Neuronal stem cell (in vitro differentiated cells): ENCODE data around the gene REXO5.
"Not testable (repeated sequence)": the region's sequence is repeated elsewhere in the genome, so short reads cannot be mapped to it uniquely, and the experiment has no call there.

ENCODE experiments used
- DNase-seq: peaks from one replicate; pipeline ENCODE4 v3.0.0-alpha.2; 2013; ENCODE audit warnings: low spot score
- H2AFZ ChIP-seq: one replicate; pipeline ENCODE4 v1.6.1; 2013; ENCODE audit warnings: mild to moderate bottlenecking, low read length, inconsistent platforms
- H2AK5ac ChIP-seq: 2 replicates; pipeline ENCODE4 v1.6.1; 2013; ENCODE audit warnings: low read depth, mild to moderate bottlenecking, inconsistent platforms, low read length, moderate library complexity, mixed read lengths
- H2BK120ac ChIP-seq: 2 replicates; pipeline ENCODE4 v1.6.1; 2013; ENCODE audit warnings: low read depth, mild to moderate bottlenecking, inconsistent platforms, low read length, moderate library complexity, mixed read lengths
- H2BK12ac ChIP-seq: one replicate; pipeline ENCODE4 v1.6.1; 2013; ENCODE audit warnings: low read length, inconsistent platforms
- H2BK15ac ChIP-seq: 2 replicates; pipeline ENCODE4 v1.6.1; 2013; ENCODE audit warnings: mild to moderate bottlenecking, low read length, inconsistent platforms, mixed read lengths
- H2BK5ac ChIP-seq: one replicate; pipeline ENCODE4 v1.6.1; 2013; ENCODE audit warnings: inconsistent platforms, mild to moderate bottlenecking, low read length, moderate library complexity
- H3K14ac ChIP-seq: one replicate; pipeline ENCODE4 v1.6.1; 2013; ENCODE audit warnings: low read length, inconsistent platforms
- H3K18ac ChIP-seq: 2 replicates; pipeline ENCODE4 v1.6.1; 2013; ENCODE audit warnings: low read length, inconsistent platforms
- H3K23ac ChIP-seq: 2 replicates; pipeline ENCODE4 v1.6.1; 2013; ENCODE audit warnings: low read depth, mild to moderate bottlenecking, mixed read lengths, low read length, inconsistent platforms; ENCODE audit not compliant: poor library complexity
- H3K27ac ChIP-seq: replicated peaks from 3 replicates; pipeline ENCODE4 v1.5.1; 2013; ENCODE audit warnings: low read length, inconsistent platforms
- H3K27me3 ChIP-seq, 3 experiments: 2 replicates each; pipeline ENCODE4 v1.6.1; 2013; ENCODE audit warnings: low read length in 3 of 3, mild to moderate bottlenecking in 2 of 3, inconsistent platforms in 1 of 3, low read depth in 1 of 3, mixed read lengths in 1 of 3, moderate library complexity in 1 of 3; ENCODE audit not compliant: control insufficient read depth in 3 of 3, insufficient read depth in 3 of 3
- H3K36me3 ChIP-seq, 2 donors: replicated peaks in 1 of 2; 2 replicates each; pipeline ENCODE4 v1.6.1; 2013; ENCODE audit warnings: low read length in 2 of 2; ENCODE audit not compliant: control insufficient read depth in 2 of 2, insufficient read depth in 2 of 2
- H3K4ac ChIP-seq: 2 replicates; pipeline ENCODE4 v1.6.1; 2013; ENCODE audit warnings: inconsistent platforms, mild to moderate bottlenecking, low read length, moderate library complexity
- H3K4me1 ChIP-seq, 2 donors: 1 replicate in 1 of 2; 2 replicates in 1 of 2; pipeline ENCODE4 v1.6.1; 2013; ENCODE audit warnings: low read length in 2 of 2, low read depth in 1 of 2; ENCODE audit not compliant: control insufficient read depth in 2 of 2, insufficient read depth in 1 of 2
- H3K4me2 ChIP-seq: one replicate; pipeline ENCODE4 v1.6.1; 2013; ENCODE audit warnings: mild to moderate bottlenecking, low read length, inconsistent platforms; ENCODE audit not compliant: insufficient read depth, poor library complexity, severe bottlenecking
- H3K4me3 ChIP-seq, 2 donors: 2 replicates each; pipeline ENCODE4 v1.5.1; 2013; ENCODE audit warnings: low read length in 2 of 2, mild to moderate bottlenecking in 2 of 2, inconsistent platforms in 1 of 2, moderate library complexity in 1 of 2
- H3K79me1 ChIP-seq: one replicate; pipeline ENCODE4 v1.6.1; 2013; ENCODE audit warnings: low read depth, mild to moderate bottlenecking, inconsistent platforms, low read length, moderate library complexity
- H3K9ac ChIP-seq: one replicate; pipeline ENCODE4 v1.6.1; 2013; ENCODE audit warnings: mild to moderate bottlenecking, low read depth, low read length, inconsistent platforms; ENCODE audit not compliant: poor library complexity
- H3K9me3 ChIP-seq, 2 donors: replicated peaks in 1 of 2; 2 replicates each; pipeline versions ENCODE3 to v1.6.1; 2013; ENCODE audit warnings: low read length in 2 of 2, mild to moderate bottlenecking in 2 of 2, inconsistent platforms in 1 of 2, low read depth in 1 of 2, mixed read lengths in 1 of 2, moderate library complexity in 1 of 2; ENCODE audit not compliant: control insufficient read depth in 2 of 2, insufficient read depth in 1 of 2
- H4K8ac ChIP-seq: one replicate; pipeline ENCODE4 v1.6.1; 2013; ENCODE audit warnings: low read depth, mild to moderate bottlenecking, inconsistent platforms, low read length, moderate library complexity
- H4K91ac ChIP-seq: one replicate; pipeline ENCODE4 v1.6.1; 2013; ENCODE audit warnings: low read length, low read depth, mild to moderate bottlenecking, inconsistent platforms; ENCODE audit not compliant: poor library complexity
- WGBS, 2 donors: extraction: QIAGEN DNeasy Blood & Tissue Kit; methylation state at CpG; one replicate each; pipeline ENCODE4 v1.1.7; 2013; ENCODE audit warnings: missing lambda C conversion rate in 2 of 2, mixed read lengths in 1 of 2; ENCODE audit not compliant: insufficient read length in 2 of 2, insufficient replicate concordance in 1 of 2; ENCODE audit errors: extremely low coverage in 2 of 2; 5-methylcytosine and 5-hydroxymethylcytosine counted together

REXO5 gene

GRCh38 chr16:20805684-20806167 is 601 bp upstream of the REXO5 start:
- Histone ChIP-seq H4K8ac (peak overlapping the region; percentile 52), H3K18ac (peak overlapping the region; percentile 98), H3K4me3 (peak overlapping the region; percentile 89 to 100), H3K9ac (peak overlapping the region; percentile 96), H3K4me2 (peak overlapping the region; percentile 75), H3K36me3 (peaks cover 0 to 37% of the 10 kb centered on the region in 2 donors), H2BK120ac (peak overlapping the region; percentile 44), H2AFZ (peak overlapping the region; percentile 100)
- not testable (repeated sequence) for H3K14ac ChIP-seq, H3K27me3 ChIP-seq, H3K27ac ChIP-seq, H3K4ac ChIP-seq, DNase-seq, H2BK15ac ChIP-seq, H2AK5ac ChIP-seq, H2BK12ac ChIP-seq, H2BK5ac ChIP-seq, H4K91ac ChIP-seq, H3K23ac ChIP-seq, H3K4me1 ChIP-seq, H3K79me1 ChIP-seq, H3K9me3 ChIP-seq
- no CpG with 5 or more reads among the region's 12 CpGs for WGBS, 2 donors

- no peak overlapping the region for H3K27ac ChIP-seq
- H3K4me1 ChIP-seq = peaks cover 0 to 3% of the 10 kb centered on the region in 2 donors
- no peak overlapping the region for H2BK15ac ChIP-seq
- no peak overlapping the region for H4K91ac ChIP-seq
- H4K8ac ChIP-seq = no peak overlapping the region
- peaks cover 0 to 25% of the 10 kb centered on the region in 2 donors for H3K36me3 ChIP-seq
- peak overlapping the region in 1 of 2 donors; percentile 100 for H3K4me3 ChIP-seq
- H3K9me3 ChIP-seq = no peaks in the 10 kb centered on the region
- no peaks in the 10 kb centered on the region for H3K27me3 ChIP-seq
- H2BK120ac ChIP-seq = no peak overlapping the region
- H3K4me2 ChIP-seq = no peak overlapping the region
- H2BK12ac ChIP-seq = no peak overlapping the region
- no peak overlapping the region for H3K23ac ChIP-seq
- H2AFZ ChIP-seq = no peak overlapping the region
- H2AK5ac ChIP-seq = peak overlapping the region; percentile 70
- no peak overlapping the region for H2BK5ac ChIP-seq
- no peak overlapping the region for H3K9ac ChIP-seq
- H3K4ac ChIP-seq = no peak overlapping the region
- no peak for DNase-seq
- no CpG with 5 or more reads among the region's 11 CpGs for WGBS, 2 donors
- H3K18ac ChIP-seq = no peak overlapping the region
- peaks cover 5% of the 10 kb centered on the region for H3K79me1 ChIP-seq
- H3K14ac ChIP-seq = no peak overlapping the region
Observed at GRCh38 chr16:20807862-20808261, 1.5 kb downstream of the REXO5 start.

- Histone ChIP-seq H3K23ac (no peak overlapping the region), H3K4me2 (no peak overlapping the region), H2BK12ac (no peak overlapping the region), H3K4ac (no peak overlapping the region), H3K4me3 (no peak overlapping the region), H2BK120ac (no peak overlapping the region), H2AFZ (no peak overlapping the region), H4K91ac (no peak overlapping the region), H3K27me3 (no peaks in the 10 kb centered on the region), H3K18ac (no peak overlapping the region), H2BK15ac (no peak overlapping the region), H3K36me3 (peaks cover 2 to 53% of the 10 kb centered on the region in 2 donors), H3K9ac (no peak overlapping the region), H3K4me1 (peaks cover 0 to 3% of the 10 kb centered on the region in 2 donors), H2BK5ac (no peak overlapping the region), H4K8ac (no peak overlapping the region), H3K9me3 (no peaks in the 10 kb centered on the region), H3K27ac (no peak overlapping the region), H3K14ac (no peak overlapping the region), H3K79me1 (peaks cover 2% of the 10 kb centered on the region), H2AK5ac (no peak overlapping the region)
- no peak for DNase-seq
- no CpG with 5 or more reads among the region's 10 CpGs for WGBS, 2 donors
Observed at GRCh38 chr16:20811889-20812439, 5.6 kb downstream of the REXO5 start.

GRCh38 chr16:20812510-20812909 is 6.2 kb downstream of the REXO5 start:
- H3K14ac ChIP-seq = no peak overlapping the region

More at GRCh38 chr16:20812510-20812909, 6.2 kb downstream of the REXO5 start:
- Histone ChIP-seq H4K91ac (no peak overlapping the region), H3K23ac (no peak overlapping the region), H3K27ac (no peak overlapping the region), H4K8ac (no peak overlapping the region), H2BK120ac (no peak overlapping the region), H3K9ac (no peak overlapping the region), H3K36me3 (peaks cover 2 to 58% of the 10 kb centered on the region in 2 donors), H2BK15ac (no peak overlapping the region), H2AFZ (no peak overlapping the region), H3K79me1 (peaks cover 2% of the 10 kb centered on the region), H3K4me1 (peaks cover 0 to 1% of the 10 kb centered on the region in 2 donors), H3K18ac (no peak overlapping the region), H3K4me2 (no peak overlapping the region), H3K27me3 (no peaks in the 10 kb centered on the region), H3K9me3 (no peaks in the 10 kb centered on the region), H3K4ac (no peak overlapping the region), H2BK5ac (no peak overlapping the region), H2BK12ac (no peak overlapping the region), H2AK5ac (no peak overlapping the region), H3K4me3 (no peak overlapping the region)
- no peak for DNase-seq
- no CpG with 5 or more reads among the region's 2 CpGs for whole genome bisulfite sequencing, 2 donors
